H1 (cell line): ENCODE data around the gene C1GALT1. TPM values are rescaled to one million over a fixed set of nuclear protein-coding genes. Genes with fewer than 3 reads are reported as not detected.

Experiments
- CTCF ChIA-PET: fragments of 300-600 bp; sonication (Branson Sonifier 250); formaldehyde crosslinking; loops from one replicate; lab custom pipeline; 2021; ENCODE audit not compliant: partially characterized antibody; lab: Charles Lee
- POLR2A ChIA-PET: fragments of 300-600 bp; sonication (Branson Sonifier 250); formaldehyde crosslinking; loops from one replicate; lab custom pipeline; 2021; ENCODE audit warnings: inconsistent platforms; ENCODE audit not compliant: partially characterized antibody; lab: Charles Lee
- DNase-seq, 2 experiments: peaks; one replicate each; pipeline versions ENCODE4 v3.0.0 to v3.0.0-alpha.2; 2010 to 2022; ENCODE audit warnings: low spot score in 2 of 2, low read depth in 1 of 2, mixed read lengths in 1 of 2
- FAIRE-seq: peaks from 2 replicates; lab custom pipeline; 2011; peaks lifted over from hg19 to GRCh38; lab: Jason Lieb, UNC
- H2AFZ ChIP-seq: 2 replicates; pipeline ENCODE4 v1.8.1; 2012; ENCODE audit warnings: low read length, inconsistent platforms
- H2AK5ac ChIP-seq: 2 replicates; pipeline ENCODE4 v1.6.1; 2013; ENCODE audit warnings: low read depth, low read length
- H2BK120ac ChIP-seq: replicated peaks from 2 replicates; pipeline ENCODE3; 2013; ENCODE audit warnings: low read depth, low read length, inconsistent platforms
- H2BK12ac ChIP-seq: 2 replicates; pipeline ENCODE4 v1.6.1; 2013; ENCODE audit warnings: low read depth, low read length
- H2BK15ac ChIP-seq: 2 replicates; pipeline ENCODE4 v1.6.1; 2013; ENCODE audit warnings: low read length
- H2BK20ac ChIP-seq: 2 replicates; pipeline ENCODE4 v1.6.1; 2013; ENCODE audit warnings: low read length
- H2BK5ac ChIP-seq: 2 replicates; pipeline ENCODE4 v1.6.1; 2013; ENCODE audit warnings: low read depth, low read length
- H3K14ac ChIP-seq: 2 replicates; pipeline ENCODE4 v1.6.1; 2013; ENCODE audit warnings: inconsistent platforms; ENCODE audit not compliant: insufficient read length
- H3K18ac ChIP-seq: 2 replicates; pipeline ENCODE4 v1.6.1; 2013; ENCODE audit warnings: low read length; ENCODE audit errors: extremely low read depth
- H3K23ac ChIP-seq: 2 replicates; pipeline ENCODE4 v1.6.1; 2013; ENCODE audit warnings: inconsistent platforms; ENCODE audit not compliant: insufficient read length
- H3K23me2 ChIP-seq: 2 replicates; pipeline ENCODE4 v1.6.1; 2013; ENCODE audit warnings: low read depth, low read length
- H3K27ac ChIP-seq: 2 replicates; pipeline ENCODE4 v1.6.1; 2011; ENCODE audit warnings: low read depth, low read length, inconsistent platforms
- H3K27me3 ChIP-seq, 4 experiments: replicated peaks in 1 of 4; 1 replicate in 1 of 4; 2 replicates in 3 of 4; pipeline versions ENCODE4 v1.6.1 to v1.8.1; 2011 to 2013; ENCODE audit warnings: low read length in 3 of 4, mild to moderate bottlenecking in 3 of 4, inconsistent platforms in 2 of 4, mixed read lengths in 2 of 4, moderate library complexity in 1 of 4; ENCODE audit not compliant: control insufficient read depth in 3 of 4, insufficient read depth in 3 of 4; ENCODE audit errors: extremely low read depth in 1 of 4
- H3K36me3 ChIP-seq, 4 experiments: 2 replicates each; pipeline versions ENCODE4 v1.6.1 to v1.8.1; 2011 to 2013; ENCODE audit warnings: mild to moderate bottlenecking in 4 of 4, low read length in 3 of 4, moderate library complexity in 2 of 4, control low read depth in 1 of 4, inconsistent platforms in 1 of 4; ENCODE audit not compliant: insufficient read depth in 4 of 4, control insufficient read depth in 2 of 4
- H3K4ac ChIP-seq: replicated peaks from 2 replicates; pipeline ENCODE3; 2013; ENCODE audit warnings: low read length, low read depth, mixed read lengths, inconsistent platforms; ENCODE audit not compliant: insufficient read length
- H3K4me1 ChIP-seq, 4 experiments: replicated peaks in 1 of 4; 1 replicate in 1 of 4; 2 replicates in 3 of 4; pipeline versions ENCODE4 v1.6.1 to v1.8.1; 2011 to 2013; ENCODE audit warnings: low read length in 3 of 4, inconsistent platforms in 2 of 4, mixed read lengths in 1 of 4; ENCODE audit not compliant: insufficient read depth in 4 of 4, control insufficient read depth in 3 of 4
- H3K4me2 ChIP-seq, 2 experiments: 2 replicates each; pipeline versions ENCODE4 v1.6.1 to v1.8.1; 2011 to 2013; ENCODE audit warnings: low read depth in 2 of 2, low read length in 2 of 2, control low read depth in 1 of 2, inconsistent platforms in 1 of 2, mild to moderate bottlenecking in 1 of 2; ENCODE audit not compliant: insufficient read depth in 1 of 2
- H3K4me3 ChIP-seq, 4 experiments: fragments of 200-600, 300-600 bp in 1 of 4; sonication (generic), shearing (Covaris generic), sonication (Bioruptor Twin) in 1 of 4; 2 replicates each; pipeline versions ENCODE4 v1.5.1 to v1.8.1; 2011 to 2016; ENCODE audit warnings: low read length in 4 of 4, low read depth in 3 of 4, control low read depth in 2 of 4, inconsistent platforms in 2 of 4, mild to moderate bottlenecking in 2 of 4, mixed read lengths in 1 of 4, moderate library complexity in 1 of 4; ENCODE audit not compliant: insufficient read depth in 2 of 4; ENCODE audit errors: extremely low read depth in 1 of 4
- H3K56ac ChIP-seq: replicated peaks from 2 replicates; pipeline ENCODE3; 2013; ENCODE audit warnings: low read depth, mild to moderate bottlenecking, mixed read lengths, low read length, inconsistent platforms; ENCODE audit not compliant: insufficient read length
- H3K79me1 ChIP-seq: 2 replicates; pipeline ENCODE4 v1.6.1; 2013; ENCODE audit warnings: low read depth, low read length, control low read depth
- H3K79me2 ChIP-seq, 2 experiments: 2 replicates each; pipeline versions ENCODE4 v1.6.1 to v1.8.1; 2012 to 2013; ENCODE audit warnings: low read length in 2 of 2, mild to moderate bottlenecking in 2 of 2, inconsistent platforms in 1 of 2; ENCODE audit not compliant: insufficient read depth in 2 of 2, control insufficient read depth in 1 of 2
- H3K9ac ChIP-seq, 4 experiments: replicated peaks in 1 of 4; 1 replicate in 1 of 4; 2 replicates in 3 of 4; pipeline versions ENCODE4 v1.6.1 to v1.8.1; 2011 to 2013; ENCODE audit warnings: low read depth in 3 of 4, low read length in 3 of 4, control low read depth in 2 of 4, mild to moderate bottlenecking in 2 of 4, moderate library complexity in 2 of 4, inconsistent platforms in 1 of 4; ENCODE audit errors: extremely low read depth in 1 of 4
- H3K9me3 ChIP-seq, 2 experiments: 2 replicates each; pipeline versions ENCODE4 v1.6.1 to v1.8.1; 2012 to 2013; ENCODE audit warnings: mild to moderate bottlenecking in 2 of 2, moderate library complexity in 2 of 2, control low read depth in 1 of 2, inconsistent platforms in 1 of 2, low read depth in 1 of 2, low read length in 1 of 2, mixed read lengths in 1 of 2; ENCODE audit not compliant: insufficient read depth in 2 of 2
- H4K20me1 ChIP-seq, 2 experiments: replicated peaks in 1 of 2; 2 replicates each; pipeline versions ENCODE3 to v1.8.1; 2011 to 2013; ENCODE audit warnings: inconsistent platforms in 2 of 2, low read length in 2 of 2, mild to moderate bottlenecking in 1 of 2; ENCODE audit not compliant: insufficient read depth in 2 of 2, control insufficient read depth in 1 of 2
- H4K5ac ChIP-seq: 2 replicates; pipeline ENCODE4 v1.6.1; 2013; ENCODE audit warnings: low read length, low read depth, mixed read lengths, inconsistent platforms; ENCODE audit not compliant: insufficient read length
- H4K8ac ChIP-seq: 2 replicates; pipeline ENCODE4 v1.8.0; 2013; ENCODE audit warnings: mild to moderate bottlenecking, moderate library complexity, low read length, inconsistent platforms; ENCODE audit not compliant: insufficient read depth; ENCODE audit errors: extremely low read depth
- H4K91ac ChIP-seq: replicated peaks from 2 replicates; pipeline ENCODE3; 2013; ENCODE audit warnings: low read length, mixed read lengths, inconsistent platforms; ENCODE audit not compliant: insufficient read length
- HDAC2 ChIP-seq, 2 experiments: fragments of 300-600 bp in 1 of 2; sonication (generic) in 1 of 2; IDR thresholded peaks; 2 replicates each; pipeline ENCODE4 v1.6.1; 2011 to 2012; ENCODE audit warnings: low read depth in 2 of 2, low read length in 2 of 2, mild to moderate bottlenecking in 2 of 2, moderate library complexity in 2 of 2, borderline replicate concordance in 1 of 2, inconsistent platforms in 1 of 2
- JUN ChIP-seq: IDR thresholded peaks from 2 replicates; pipeline ENCODE4 v1.6.1; 2011; ENCODE audit warnings: low read depth, mild to moderate bottlenecking, improper control_type of control experiment, low read length
- TBP ChIP-seq: IDR thresholded peaks from 2 replicates; pipeline ENCODE4 v1.6.1; 2011; ENCODE audit warnings: low read depth, low read length, improper control_type of control experiment
- WGBS, 2 experiments: shearing (Covaris generic) in 1 of 2; methylation state at CpG; one replicate each; pipeline versions ENCODE4 v1.1.6 to v1.1.7; 2013 to 2015; ENCODE audit warnings: low lambda C conversion rate in 2 of 2, mixed read lengths in 2 of 2, inconsistent platforms in 1 of 2, low coverage in 1 of 2, missing lambda C conversion rate in 1 of 2; ENCODE audit not compliant: insufficient replicate concordance in 2 of 2, insufficient coverage in 1 of 2, insufficient read length in 1 of 2; ENCODE audit errors: extremely low coverage in 1 of 2, missing lambda C conversion rate in 1 of 2; 5-methylcytosine and 5-hydroxymethylcytosine counted together
- polyA plus RNA-seq, 7 experiments: library from polyadenylated mRNA; depleted of rRNA in 3 of 7; stranded (reverse) in 5 of 7; unstranded in 2 of 7; fragments of >200 nt in 5 of 7; fragments of 200-250 nt in 2 of 7; gene quantifications; 1 replicate in 5 of 7; 2 replicates in 1 of 7; 4 replicates in 1 of 7; pipeline versions ENCODE4 v1.2.1 to v1.2.3, GENCODE V29; 2011 to 2013; ENCODE audit warnings: missing spikeins in 2 of 7, mixed read lengths in 2 of 7
- total RNA-seq: library from RNA; stranded (reverse); fragmentation: NEBNext Ultra II Directional; extraction: Animal tissue kit (Norgen Biotek cat#: 25700); gene quantifications from 2 replicates; pipeline ENCODE4 v1.2.1, GENCODE V29; 2021

The C1GALT1 gene
- total and polyA plus RNA-seq, 2 of the 8 experiments (the other 6 are each of a cell fraction or from before 2014, with no cell fraction given) = 18.7 to 94.2 TPM

DNA sequence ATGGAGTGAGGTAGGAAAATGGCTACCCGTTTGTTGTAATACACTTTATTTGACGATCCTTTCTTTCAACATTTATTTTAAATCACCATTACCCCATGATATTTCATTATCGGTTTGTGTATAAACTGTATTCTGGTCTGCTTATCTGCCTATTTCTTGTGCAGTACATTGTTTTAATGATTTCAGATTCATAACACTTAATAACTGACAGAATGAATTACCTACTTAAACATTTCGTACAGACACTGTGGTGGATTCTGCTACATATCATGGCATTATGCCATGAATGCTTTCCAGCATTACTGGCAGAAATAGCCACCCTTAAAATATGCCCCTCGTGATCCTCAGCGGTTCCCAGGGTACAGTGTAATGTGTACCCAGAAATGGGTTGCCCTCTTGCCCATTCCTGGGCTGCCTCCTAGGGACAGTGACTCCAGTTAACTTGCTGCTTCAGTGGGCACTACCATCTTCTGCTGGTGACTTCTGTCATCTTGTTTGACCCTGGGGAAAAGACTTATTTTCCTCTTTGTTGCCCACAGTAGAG lies 74.5 kb downstream of the C1GALT1 start:
- Histone ChIP-seq H3K79me2 (no peaks in the 10 kb centered on the region), H4K20me1 (no peaks in the 10 kb centered on the region), H3K4me2 (no peak overlapping the region), H4K91ac (no peak overlapping the region), H2AK5ac (no peak overlapping the region), H3K9me3 (no peaks in the 10 kb centered on the region), H3K27ac (no peak overlapping the region), H2BK15ac (no peak overlapping the region), H3K79me1 (no peaks in the 10 kb centered on the region), H3K4me3 (no peak overlapping the region), H2BK120ac (no peak overlapping the region), H2BK5ac (no peak overlapping the region), H3K4me1 (peaks cover 0 to 3% (median 1%) of the 10 kb centered on the region in 4 experiments; a peak in 3 of 7 replicates), H3K23me2 (no peaks in the 10 kb centered on the region), H3K56ac (no peak overlapping the region), H3K23ac (no peak overlapping the region), H3K4ac (no peak overlapping the region), H2BK20ac (no peak overlapping the region), H3K27me3 (no peaks in the 10 kb centered on the region), H4K5ac (no peak overlapping the region), H2BK12ac (no peak overlapping the region), H3K9ac (no peak overlapping the region), H3K14ac (no peak overlapping the region), H3K18ac (no peak overlapping the region), H4K8ac (no peak overlapping the region), H3K36me3 (no peaks in the 10 kb centered on the region; a peak in 2 of 8 replicates), H2AFZ (no peak overlapping the region)
- WGBS, 2 experiments = 92% methylated on average over 6 of the region's 6 CpGs; no CpG with 5 or more reads in 1 of the 2 experiments
- no peak for FAIRE-seq
- ChIA-PET CTCF (no interaction called here), POLR2A (no interaction called here)
- TF ChIP-seq HDAC2 (IDR thresholded peaks at IDR 0.05; ENCODE audit: borderline replicate concordance in 1 of 2, low read depth in 2 of 2, low read length in 2 of 2) (no peak), TBP (no peak), JUN (no peak)
- no peak for DNase-seq
